Skin epidermis (tissue), 12 donors: ENCODE data around the gene SCRT2.
"Not testable (repeated sequence)": the region's sequence is repeated elsewhere in the genome, so short reads cannot be mapped to it uniquely, and the experiment has no call there.

Experiments used
- H3K27ac ChIP-seq, 21 experiments: fragments of 200-600 bp; sonication (generic) in 11 of 21; one replicate each; pipeline ENCODE4 v1.5.0; 2020; ENCODE audit warnings: mild to moderate bottlenecking in 3 of 21, inconsistent platforms in 2 of 21, moderate library complexity in 2 of 21
- H3K4me3 ChIP-seq, 7 experiments: fragments of 200-600 bp; sonication (generic) in 2 of 7; one replicate each; pipeline ENCODE4 v1.5.0; 2020; ENCODE audit warnings: inconsistent platforms in 2 of 7, mild to moderate bottlenecking in 2 of 7, moderate library complexity in 1 of 7

Gene SCRT2

DNA sequence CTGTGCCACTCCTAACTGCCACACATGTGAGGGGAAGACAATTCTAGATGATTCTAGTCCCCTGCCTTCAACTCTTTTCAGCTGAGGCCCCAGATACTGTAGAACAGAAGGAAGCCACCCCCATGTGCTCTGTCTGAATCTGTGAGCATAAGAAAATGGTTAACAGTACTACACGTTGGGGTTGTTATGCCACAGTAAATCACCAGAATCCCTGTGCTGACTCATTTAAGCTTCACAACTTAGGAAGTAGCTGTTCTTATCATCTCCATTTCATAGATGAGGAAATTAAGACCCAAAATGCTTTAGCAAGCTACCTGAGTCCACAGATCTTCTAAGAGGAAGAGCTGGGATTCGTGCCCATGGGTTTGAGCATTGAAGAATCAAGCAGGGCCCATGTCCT lies 27.4 kb upstream of the SCRT2 start:
- H3K4me3 ChIP-seq = no peak overlapping the region

DNA sequence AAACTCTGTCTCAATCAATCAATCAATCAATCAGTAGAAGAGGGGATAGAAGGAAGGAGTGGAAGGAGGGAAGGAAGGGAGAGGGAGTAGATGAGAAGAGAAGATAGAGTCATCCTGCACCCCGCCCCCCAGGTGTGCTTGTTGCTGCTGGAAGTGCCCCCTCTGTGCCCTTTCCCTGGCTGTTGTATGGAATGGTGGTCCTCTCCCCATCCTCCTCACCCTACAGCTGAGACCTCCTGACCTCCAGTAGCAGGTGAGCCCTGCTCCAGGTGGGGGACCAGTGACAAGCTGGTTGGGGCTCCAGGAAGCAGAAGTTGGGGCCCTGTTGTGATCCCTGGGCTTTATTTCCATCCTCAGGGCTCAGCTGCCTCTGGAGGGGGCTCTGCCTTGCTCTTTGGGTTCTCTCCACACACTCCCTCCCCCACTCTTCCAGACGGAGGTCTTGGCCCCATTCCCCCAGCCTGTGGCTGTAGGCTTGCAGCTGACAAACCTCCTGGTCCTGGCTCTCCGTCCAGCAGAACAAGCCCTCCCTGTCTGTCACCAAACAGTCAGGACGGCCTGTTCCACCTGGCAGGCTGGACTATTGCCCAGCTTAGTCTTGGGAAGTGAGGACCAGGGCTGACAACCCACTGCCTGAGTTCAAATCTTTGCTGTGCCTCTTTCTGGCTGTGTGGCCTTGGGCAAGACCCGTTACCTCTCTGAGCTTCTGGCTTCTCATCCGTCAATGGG lies 26.0 kb upstream of the SCRT2 start:
- no peak overlapping the region for H3K4me3 ChIP-seq

More for the DNA sequence above, 27.4 kb upstream of the SCRT2 start:
- no peak overlapping the region for H3K27ac ChIP-seq

GRCh38 chr20:699811-700338 lies 24.3 kb upstream of the SCRT2 start:
- H3K27ac ChIP-seq = no peak overlapping the region

More for the DNA sequence above, 26.0 kb upstream of the SCRT2 start:
- H3K27ac ChIP-seq = no peak overlapping the region

DNA sequence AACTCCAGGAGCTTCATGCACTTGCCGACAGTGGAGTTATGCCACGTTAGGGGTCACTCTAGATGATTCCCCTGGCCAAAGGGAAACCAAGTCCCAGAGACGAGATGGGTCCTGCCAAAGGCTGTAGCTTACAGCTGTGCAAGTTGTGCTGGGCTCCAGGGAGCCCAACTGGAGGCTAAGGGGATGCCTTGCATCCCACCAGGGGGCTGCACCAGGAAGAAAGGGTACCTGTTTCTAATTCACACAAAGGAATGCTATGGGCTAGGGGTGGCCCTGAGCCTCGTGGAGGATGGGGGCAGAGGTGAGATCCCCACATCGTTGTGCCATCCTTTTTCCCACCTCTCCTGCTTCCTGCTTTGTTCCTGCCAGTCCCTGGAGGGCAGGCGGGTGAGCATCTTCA lies 23.7 kb upstream of the SCRT2 start:
- H3K4me3 ChIP-seq = no peak overlapping the region
- no peak overlapping the region for H3K27ac ChIP-seq

More at GRCh38 chr20:699811-700338, 24.3 kb upstream of the SCRT2 start:
- no peak overlapping the region for H3K4me3 ChIP-seq

DNA sequence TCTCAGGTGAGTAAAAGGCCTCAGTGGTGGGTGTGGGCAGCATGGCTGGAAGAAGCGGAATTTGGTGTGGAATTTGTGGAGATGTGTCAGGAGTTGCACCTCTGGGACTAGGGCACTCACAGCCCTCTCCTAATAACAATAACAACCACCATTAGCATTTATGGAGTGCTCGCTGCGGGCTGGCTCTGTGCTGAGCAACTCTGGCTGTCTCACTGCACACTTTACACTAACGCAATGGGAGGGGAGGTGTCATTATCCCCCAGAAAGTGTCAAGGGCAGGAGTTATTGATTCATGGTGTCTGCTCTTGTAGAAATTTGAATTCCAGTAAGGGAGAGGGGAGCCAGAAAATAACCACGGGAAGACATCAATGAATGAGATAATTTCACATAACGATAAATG lies 22.7 kb upstream of the SCRT2 start:
- no peak overlapping the region for H3K27ac ChIP-seq
- no peak overlapping the region for H3K4me3 ChIP-seq

DNA sequence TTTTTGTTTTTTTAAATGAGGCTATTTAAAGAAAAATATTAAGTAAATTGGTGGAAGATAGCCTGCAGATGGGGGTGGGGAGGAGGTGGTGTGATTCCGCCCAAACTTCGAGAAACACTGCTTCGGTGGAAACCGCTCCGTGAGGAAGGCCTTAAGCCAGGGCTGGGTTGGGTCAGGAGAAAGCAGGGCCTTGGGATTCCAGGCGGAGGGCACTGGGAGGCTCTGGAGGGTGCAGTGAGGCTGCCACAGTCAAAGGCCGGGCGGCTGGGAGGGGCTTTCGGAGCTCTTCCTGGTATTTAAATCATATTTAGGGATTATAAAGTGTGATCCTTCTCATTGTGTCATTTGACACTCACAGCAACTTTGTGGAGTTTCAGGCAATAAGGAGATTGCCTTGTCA lies 22.2 kb upstream of the SCRT2 start:
- H3K27ac ChIP-seq = no peak overlapping the region
- no peak overlapping the region for H3K4me3 ChIP-seq

GRCh38 chr20:695165-695866 lies 19.7 kb upstream of the SCRT2 start:
- no peak overlapping the region for H3K27ac ChIP-seq
- no peak overlapping the region for H3K4me3 ChIP-seq

DNA sequence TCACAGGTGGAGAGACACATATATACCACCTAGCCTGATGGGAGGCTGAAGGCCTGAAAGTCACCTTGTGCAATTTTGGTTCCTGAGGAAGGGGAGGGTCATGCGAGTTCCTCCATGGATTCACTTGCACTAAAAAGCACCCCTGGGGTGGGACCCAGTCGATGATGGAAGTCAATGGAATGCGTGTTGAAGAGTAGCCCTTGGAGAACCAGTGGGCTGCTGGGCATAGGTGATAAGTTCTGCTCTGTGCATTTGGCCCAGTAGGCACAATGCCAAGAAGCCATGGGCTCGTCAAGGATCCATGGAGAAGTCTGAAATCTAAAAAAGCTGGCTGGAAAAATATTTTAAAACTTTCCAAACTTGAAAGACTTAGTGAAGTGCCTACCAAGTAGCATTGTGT lies 18.9 kb upstream of the SCRT2 start:
- Histone ChIP-seq H3K4me3 (no peak overlapping the region), H3K27ac (no peak overlapping the region)

GRCh38 chr20:693786-694185 lies 18.2 kb upstream of the SCRT2 start:
- not testable (repeated sequence) for H3K4me3 ChIP-seq, H3K27ac ChIP-seq

- H3K4me3 ChIP-seq = no peak overlapping the region
- H3K27ac ChIP-seq = no peak overlapping the region
Observed at GRCh38 chr20:692044-692443, 16.4 kb upstream of the SCRT2 start.

DNA sequence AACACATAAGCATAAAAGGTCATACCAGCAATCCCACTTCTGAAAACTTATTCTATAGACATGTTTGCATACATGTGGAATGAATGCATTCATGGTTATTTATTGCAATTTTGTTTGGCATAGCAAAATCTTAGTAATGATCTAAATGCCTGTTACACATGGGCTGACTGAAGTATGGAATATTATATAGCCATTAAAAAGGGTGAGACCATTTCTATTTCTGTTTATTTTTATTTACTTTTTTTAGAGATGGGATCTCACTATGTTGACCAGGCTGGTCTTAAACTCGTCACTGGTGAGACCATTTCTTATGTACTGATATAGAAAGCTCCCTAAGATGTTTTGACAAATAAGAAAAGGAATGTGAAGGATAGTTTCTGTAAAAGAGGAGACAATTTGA lies 14.3 kb upstream of the SCRT2 start:
- no peak overlapping the region for H3K4me3 ChIP-seq
- H3K27ac ChIP-seq = no peak overlapping the region

DNA sequence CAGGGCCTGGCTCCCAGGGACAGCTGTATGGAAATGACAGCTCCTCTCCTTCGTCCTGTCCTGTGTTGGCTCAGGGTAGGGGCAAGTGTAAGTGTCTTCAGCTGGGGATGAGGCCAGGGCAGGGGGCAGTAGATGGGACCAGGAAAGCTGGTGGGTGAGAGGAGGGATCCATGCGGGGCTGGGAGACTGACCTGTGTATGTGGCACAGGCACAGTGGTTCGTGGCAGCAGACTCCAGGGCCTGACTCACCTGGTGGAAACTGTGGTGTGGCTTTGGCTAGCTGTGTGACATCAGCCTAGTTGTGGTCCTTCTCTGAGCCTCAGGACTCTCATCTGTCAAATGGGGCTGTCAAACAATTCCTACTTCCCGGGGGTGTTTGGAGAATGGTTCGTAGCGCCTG lies 13.7 kb upstream of the SCRT2 start:
- no peak overlapping the region for H3K4me3 ChIP-seq

GRCh38 chr20:688809-689212 lies 13.2 kb upstream of the SCRT2 start:
- no peak overlapping the region for H3K27ac ChIP-seq
- no peak overlapping the region for H3K4me3 ChIP-seq

More for the DNA sequence above, 13.7 kb upstream of the SCRT2 start:
- no peak overlapping the region for H3K27ac ChIP-seq

DNA sequence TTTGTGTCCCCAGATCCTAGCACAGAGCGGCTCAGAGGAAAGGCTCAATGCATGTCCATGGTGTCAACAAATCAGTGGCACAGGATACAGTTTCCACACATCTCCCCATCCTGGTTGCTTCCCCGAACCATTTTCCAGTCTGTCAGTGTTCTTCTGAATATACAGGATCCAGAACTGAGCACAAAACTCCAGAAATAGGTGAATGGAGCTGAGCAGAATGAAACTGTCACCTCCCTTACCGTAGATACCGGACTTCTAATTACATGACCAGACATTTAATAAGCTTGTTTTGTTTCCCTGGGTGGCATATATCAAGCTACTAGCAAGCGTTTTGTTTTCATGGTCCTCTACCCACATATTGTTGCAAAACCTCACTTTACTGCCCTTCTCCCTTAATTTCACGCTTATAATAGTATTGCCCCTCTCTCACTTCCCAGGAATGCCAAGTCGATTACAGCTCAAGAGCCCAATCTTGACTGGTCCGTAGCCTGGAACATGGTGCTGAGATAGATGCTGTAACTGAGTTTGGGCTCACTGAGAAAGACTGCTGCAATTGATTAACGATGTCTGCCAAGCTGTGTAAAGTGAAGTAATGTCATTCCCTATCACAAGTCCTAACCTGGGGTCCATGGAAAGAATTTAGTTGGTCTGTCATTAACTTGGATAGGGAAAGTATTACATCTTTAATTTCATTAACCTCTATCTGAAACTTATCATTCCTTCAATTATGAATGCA lies 12.0 kb upstream of the SCRT2 start:
- no peak overlapping the region for H3K27ac ChIP-seq

GRCh38 chr20:684676-685319 lies 9.2 kb upstream of the SCRT2 start:
- H3K4me3 ChIP-seq = no peak overlapping the region
- H3K27ac ChIP-seq = no peak overlapping the region

More for the DNA sequence above, 12.0 kb upstream of the SCRT2 start:
- no peak overlapping the region for H3K4me3 ChIP-seq

GRCh38 chr20:682123-682522 lies 6.5 kb upstream of the SCRT2 start:
- Histone ChIP-seq H3K27ac (no peak overlapping the region), H3K4me3 (no peak overlapping the region)

- no peak overlapping the region for H3K4me3 ChIP-seq
- no peak overlapping the region for H3K27ac ChIP-seq
Observed at GRCh38 chr20:680638-681187, 5.1 kb upstream of the SCRT2 start.

GRCh38 chr20:677957-678356 lies 2.4 kb upstream of the SCRT2 start:
- Histone ChIP-seq H3K4me3 (no peak overlapping the region), H3K27ac (no peak overlapping the region)

DNA sequence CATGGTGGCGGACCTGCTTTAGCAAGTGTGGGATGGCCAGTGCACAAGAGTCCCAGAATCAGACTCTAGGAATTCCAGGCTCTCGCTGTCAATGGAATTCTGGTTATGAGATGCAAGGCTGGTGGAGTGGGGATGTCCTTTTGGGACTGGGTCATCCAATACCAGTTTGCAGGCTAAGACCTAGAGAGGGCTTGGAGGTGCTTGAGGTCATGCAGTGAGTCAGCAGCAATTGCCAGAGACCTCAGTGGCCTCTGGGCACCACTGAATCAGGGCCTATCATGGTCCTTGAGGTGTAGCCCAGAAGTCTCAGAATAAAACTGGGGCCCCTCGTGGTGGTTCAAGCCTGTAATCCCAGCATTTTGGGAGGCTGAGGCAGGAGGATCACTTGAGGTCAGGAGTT lies 1.4 kb upstream of the SCRT2 start:
- Histone ChIP-seq H3K4me3 (no peak overlapping the region), H3K27ac (no peak overlapping the region)
